Large intestine (tissue), 3 donors: ENCODE results near the gene COP1. TPM values are rescaled to one million over a fixed set of nuclear protein-coding genes. Genes with fewer than 3 reads are reported as not detected.

Experiments
- DNase-seq, 2 donors: peaks; one replicate each; pipeline versions ENCODE4 v3.0.0 to v3.0.0-alpha.2; 2013
- H3K27ac ChIP-seq: one replicate; pipeline ENCODE4 v1.5.1; 2013; ENCODE audit warnings: low read length
- H3K27me3 ChIP-seq: 2 replicates; pipeline ENCODE4 v1.6.1; 2013; ENCODE audit warnings: low read length; ENCODE audit not compliant: control insufficient read depth, insufficient read depth
- H3K36me3 ChIP-seq: 2 replicates; pipeline ENCODE4 v1.6.1; 2013; ENCODE audit warnings: low read length; ENCODE audit not compliant: control insufficient read depth, insufficient read depth
- H3K4me1 ChIP-seq: one replicate; pipeline ENCODE4 v1.6.1; 2013; ENCODE audit warnings: low read length; ENCODE audit not compliant: control insufficient read depth, insufficient read depth
- H3K4me3 ChIP-seq: one replicate; pipeline ENCODE4 v1.5.1; 2013; ENCODE audit warnings: low read length
- H3K9me3 ChIP-seq: one replicate; pipeline ENCODE4 v1.6.1; 2013; ENCODE audit warnings: mild to moderate bottlenecking, low read depth, low read length, moderate library complexity; ENCODE audit not compliant: control insufficient read depth
- WGBS: methylation state at CpG from one replicate; pipeline ENCODE4 v1.1.5; 2013; ENCODE audit warnings: low lambda C conversion rate; ENCODE audit not compliant: insufficient coverage; 5-methylcytosine and 5-hydroxymethylcytosine counted together
- polyA plus RNA-seq: library from polyadenylated mRNA; unstranded; fragments of 120-200 nt; gene quantifications from one replicate; pipeline ENCODE4 v1.2.1, GENCODE V29; 2013

The COP1 gene
- polyA plus RNA-seq, 1 donor, result 41.4 TPM

GRCh38 chr1:176177764-176178163 is 29.3 kb downstream of the COP1 start:
- 60% methylated on average over 1 of the region's 2 CpGs for WGBS
- H3K4me3 ChIP-seq, result no peak overlapping the region
- no peak overlapping the region for H3K27ac ChIP-seq
- H3K9me3 ChIP-seq, result no peaks in the 10 kb centered on the region
- no peaks in the 10 kb centered on the region for H3K27me3 ChIP-seq
- H3K36me3 ChIP-seq, result peaks cover 22% of the 10 kb centered on the region
- peaks cover 8% of the 10 kb centered on the region for H3K4me1 ChIP-seq
- DNase-seq, result peak in 1 of 2 donors; percentile 16

GRCh38 chr1:176174108-176174507 is 33.0 kb downstream of the COP1 start:
- Histone ChIP-seq H3K9me3 (no peaks in the 10 kb centered on the region), H3K36me3 (peaks cover 34% of the 10 kb centered on the region), H3K4me1 (peaks cover 8% of the 10 kb centered on the region), H3K27me3 (no peaks in the 10 kb centered on the region), H3K4me3 (no peak overlapping the region), H3K27ac (no peak overlapping the region)
- no peak for DNase-seq

- DNase-seq, result no peak
- Histone ChIP-seq H3K27ac (no peak overlapping the region), H3K36me3 (peaks cover 36% of the 10 kb centered on the region), H3K4me3 (no peak overlapping the region), H3K9me3 (no peaks in the 10 kb centered on the region), H3K4me1 (no peaks in the 10 kb centered on the region), H3K27me3 (no peaks in the 10 kb centered on the region)
- WGBS, result 86% methylated on average over 1 of the region's 6 CpGs
Measured at GRCh38 chr1:176172215-176172614, 34.9 kb downstream of the COP1 start.

GRCh38 chr1:176167210-176167609 is 39.9 kb downstream of the COP1 start:
- no peaks in the 10 kb centered on the region for H3K9me3 ChIP-seq
- H3K36me3 ChIP-seq, result peaks cover 26% of the 10 kb centered on the region
- DNase-seq, result no peak
- H3K4me3 ChIP-seq, result no peak overlapping the region
- H3K27me3 ChIP-seq, result no peaks in the 10 kb centered on the region
- no peaks in the 10 kb centered on the region for H3K4me1 ChIP-seq
- WGBS, result no CpG with 5 or more reads among the region's 4 CpGs
- H3K27ac ChIP-seq, result no peak overlapping the region

GRCh38 chr1:176165573-176165972 is 41.5 kb downstream of the COP1 start:
- peaks cover 24% of the 10 kb centered on the region for H3K36me3 ChIP-seq
- no peak overlapping the region for H3K4me3 ChIP-seq
- H3K9me3 ChIP-seq, result no peaks in the 10 kb centered on the region
- H3K27me3 ChIP-seq, result no peaks in the 10 kb centered on the region
- no peak for DNase-seq
- no peak overlapping the region for H3K27ac ChIP-seq
- WGBS, result no CpG with 5 or more reads among the region's 2 CpGs
- no peaks in the 10 kb centered on the region for H3K4me1 ChIP-seq

- no CpG with 5 or more reads among the region's 2 CpGs for WGBS
- no peaks in the 10 kb centered on the region for H3K27me3 ChIP-seq
Measured at GRCh38 chr1:176164014-176164678, 42.9 kb downstream of the COP1 start.

GRCh38 chr1:176159993-176160392 is 47.1 kb downstream of the COP1 start:
- DNase-seq, result no peak
- no CpG with 5 or more reads among the region's 2 CpGs for WGBS
- no peak overlapping the region for H3K4me3 ChIP-seq
- H3K27me3 ChIP-seq, result no peaks in the 10 kb centered on the region
- no peak overlapping the region for H3K27ac ChIP-seq
- peaks cover 14% of the 10 kb centered on the region for H3K36me3 ChIP-seq
- no peaks in the 10 kb centered on the region for H3K4me1 ChIP-seq
- H3K9me3 ChIP-seq, result peaks cover 22% of the 10 kb centered on the region

More at GRCh38 chr1:176164014-176164678, 42.9 kb downstream of the COP1 start:
- no peak for DNase-seq
- Histone ChIP-seq H3K4me1 (no peaks in the 10 kb centered on the region), H3K27ac (no peak overlapping the region), H3K36me3 (peaks cover 15% of the 10 kb centered on the region), H3K9me3 (no peaks in the 10 kb centered on the region), H3K4me3 (no peak overlapping the region)

- no CpG with 5 or more reads among the region's 3 CpGs for WGBS
- H3K36me3 ChIP-seq, result peaks cover 22% of the 10 kb centered on the region
- H3K4me1 ChIP-seq, result no peaks in the 10 kb centered on the region
- no peak overlapping the region for H3K4me3 ChIP-seq
- H3K27ac ChIP-seq, result no peak overlapping the region
- H3K27me3 ChIP-seq, result no peaks in the 10 kb centered on the region
- peak in 1 of 2 donors; percentile 35 for DNase-seq
- H3K9me3 ChIP-seq, result peaks cover 22% of the 10 kb centered on the region
Measured at GRCh38 chr1:176157995-176158394, 49.1 kb downstream of the COP1 start.

- Histone ChIP-seq H3K9me3 (no peaks in the 10 kb centered on the region), H3K4me1 (no peaks in the 10 kb centered on the region), H3K27ac (peak overlapping the region; percentile 42), H3K36me3 (peaks cover 19% of the 10 kb centered on the region), H3K4me3 (no peak overlapping the region), H3K27me3 (no peaks in the 10 kb centered on the region)
- peak; percentile 52 to 77 for DNase-seq
- 16% methylated on average over 3 of the region's 4 CpGs for WGBS
Measured at GRCh38 chr1:176149939-176150807, 56.9 kb downstream of the COP1 start.

- no peaks in the 10 kb centered on the region for H3K27me3 ChIP-seq
- peaks cover 9% of the 10 kb centered on the region for H3K36me3 ChIP-seq
- H3K9me3 ChIP-seq, result peaks cover 3% of the 10 kb centered on the region
- H3K4me1 ChIP-seq, result no peaks in the 10 kb centered on the region
- DNase-seq, result no peak
- no peak overlapping the region for H3K4me3 ChIP-seq
- H3K27ac ChIP-seq, result no peak overlapping the region
- WGBS, result no CpG with 5 or more reads among the region's 2 CpGs
Measured at GRCh38 chr1:176144526-176144925, 62.6 kb downstream of the COP1 start.
